IMR-90 (cell line): ENCODE results near the gene ERCC6. TPM values are rescaled to one million over a fixed set of nuclear protein-coding genes. Genes with fewer than 3 reads are reported as not detected.
A peak's percentile ranks its signal among the peaks of the same experiment; 100 is the strongest.

Experiments
- ATAC-seq: fragments of 200-7000 bp; cut with Tn5 transposase; 2 replicates; pipeline ENCODE4 v1.9.1; 2020; ENCODE audit warnings: low read depth, mild to moderate bottlenecking, moderate library complexity
- BruUV-seq: library from RNA; stranded (reverse); fragments of 400-500 nt; replicated peaks from 2 replicates; lab custom pipeline; 2021; lab: Mats Ljungman, UMichigan
- CTCF ChIA-PET: fragments of 300-600 bp; formaldehyde crosslinking; extraction: SDS; loops from one replicate; lab custom pipeline; 2021; ENCODE audit warnings: antibody characterized with exemption; lab: Yijun Ruan, JAX
- POLR2A ChIA-PET: fragments of 300-600 bp; sonication (Branson Sonifier 250); formaldehyde crosslinking; loops from one replicate; lab custom pipeline; 2022; ENCODE audit warnings: antibody characterized with exemption; ENCODE audit not compliant: unreplicated experiment; lab: Charles Lee
- DNase-seq: peaks from one replicate; pipeline ENCODE4 v3.0.0; 2013
- H2AFZ ChIP-seq: replicated peaks from 2 replicates; pipeline ENCODE3; 2013; ENCODE audit warnings: low read length, mild to moderate bottlenecking; ENCODE audit not compliant: poor library complexity
- H2AK5ac ChIP-seq: 2 replicates; pipeline ENCODE4 v1.6.1; 2013; ENCODE audit warnings: low read depth, low read length, inconsistent platforms
- H2AK9ac ChIP-seq: replicated peaks from 2 replicates; pipeline ENCODE3; 2013; ENCODE audit warnings: mild to moderate bottlenecking, low read depth, low read length, moderate library complexity; ENCODE audit not compliant: poor library complexity
- H2BK120ac ChIP-seq: 2 replicates; pipeline ENCODE4 v1.6.1; 2013; ENCODE audit warnings: low read depth, low read length, inconsistent platforms
- H2BK15ac ChIP-seq: 3 replicates; pipeline ENCODE4 v1.6.1; 2013; ENCODE audit warnings: low read depth, low read length, inconsistent platforms
- H2BK20ac ChIP-seq: 2 replicates; pipeline ENCODE4 v1.6.1; 2013; ENCODE audit warnings: low read depth, mild to moderate bottlenecking, inconsistent platforms, low read length, moderate library complexity
- H2BK5ac ChIP-seq: 2 replicates; pipeline ENCODE4 v1.6.1; 2013; ENCODE audit warnings: mild to moderate bottlenecking, low read depth, low read length, inconsistent platforms; ENCODE audit not compliant: poor library complexity, severe bottlenecking
- H3K14ac ChIP-seq: replicated peaks from 2 replicates; pipeline ENCODE4 v1.6.1; 2013; ENCODE audit warnings: low read depth, low read length, inconsistent platforms
- H3K18ac ChIP-seq: 2 replicates; pipeline ENCODE4 v1.6.1; 2013; ENCODE audit warnings: low read depth, low read length, control low read depth
- H3K23ac ChIP-seq: 2 replicates; pipeline ENCODE4 v1.6.1; 2013; ENCODE audit warnings: low read depth, low read length, inconsistent platforms
- H3K27ac ChIP-seq: 2 replicates; pipeline ENCODE4 v1.5.1; 2013; ENCODE audit warnings: mild to moderate bottlenecking, control low read depth, low read length; ENCODE audit not compliant: insufficient read depth
- H3K27me3 ChIP-seq: 2 replicates; pipeline ENCODE4 v1.6.1; 2013; ENCODE audit warnings: low read length; ENCODE audit not compliant: control insufficient read depth, insufficient read depth
- H3K36me3 ChIP-seq: 2 replicates; pipeline ENCODE4 v1.6.1; 2013; ENCODE audit warnings: low read length, mixed read lengths; ENCODE audit not compliant: control insufficient read depth, insufficient read depth
- H3K4ac ChIP-seq: 2 replicates; pipeline ENCODE4 v1.6.1; 2013; ENCODE audit warnings: low read depth, low read length, inconsistent platforms
- H3K4me1 ChIP-seq: 2 replicates; pipeline ENCODE4 v1.6.1; 2013; ENCODE audit warnings: low read length, mixed read lengths; ENCODE audit not compliant: control insufficient read depth, insufficient read depth
- H3K4me2 ChIP-seq: 2 replicates; pipeline ENCODE4 v1.6.1; 2013; ENCODE audit warnings: low read depth, mild to moderate bottlenecking, control low read depth, low read length, moderate library complexity
- H3K4me3 ChIP-seq: 2 replicates; pipeline ENCODE4 v1.5.1; 2013; ENCODE audit warnings: low read depth, mild to moderate bottlenecking, control low read depth, low read length, moderate library complexity; ENCODE audit not compliant: insufficient read depth
- H3K56ac ChIP-seq: 2 replicates; pipeline ENCODE4 v1.6.1; 2013; ENCODE audit warnings: low read length, inconsistent platforms; ENCODE audit not compliant: insufficient read depth; ENCODE audit errors: extremely low read depth
- H3K79me1 ChIP-seq, 2 experiments: 2 replicates each; pipeline ENCODE4 v1.6.1; 2013; ENCODE audit warnings: low read length in 2 of 2, inconsistent platforms in 1 of 2, low read depth in 1 of 2
- H3K9ac ChIP-seq: 2 replicates; pipeline ENCODE4 v1.6.1; 2013; ENCODE audit warnings: low read depth, low read length, control low read depth
- H3K9me1 ChIP-seq: 2 replicates; pipeline ENCODE4 v1.6.1; 2013; ENCODE audit warnings: low read length, inconsistent platforms; ENCODE audit not compliant: insufficient read depth
- H3K9me3 ChIP-seq: 2 replicates; pipeline ENCODE4 v1.6.1; 2013; ENCODE audit warnings: low read length; ENCODE audit not compliant: control insufficient read depth, insufficient read depth
- H4K20me1 ChIP-seq: 2 replicates; pipeline ENCODE4 v1.6.1; 2013; ENCODE audit warnings: low read length, inconsistent platforms; ENCODE audit not compliant: insufficient read depth
- H4K5ac ChIP-seq: 2 replicates; pipeline ENCODE4 v1.6.1; 2013; ENCODE audit warnings: mild to moderate bottlenecking, low read depth, low read length, control low read depth
- H4K8ac ChIP-seq, 2 experiments: 2 replicates each; pipeline ENCODE4 v1.6.1; 2013; ENCODE audit warnings: low read depth in 2 of 2, low read length in 2 of 2, control low read depth in 1 of 2, inconsistent platforms in 1 of 2
- H4K91ac ChIP-seq: 2 replicates; pipeline ENCODE4 v1.6.1; 2013; ENCODE audit warnings: low read depth, low read length, inconsistent platforms; ENCODE audit not compliant: insufficient read depth
- RCOR1 ChIP-seq: IDR thresholded peaks from 2 replicates; pipeline ENCODE4 v1.6.1; 2012; ENCODE audit warnings: mild to moderate bottlenecking, low read length, improper control_type of control experiment; ENCODE audit not compliant: insufficient replicate concordance
- WGBS, 2 experiments: methylation state at CpG; one replicate each; pipeline versions ENCODE4 v1.1.5 to v1.1.7; 2013; ENCODE audit warnings: missing lambda C conversion rate in 2 of 2; ENCODE audit not compliant: insufficient read length in 1 of 2; ENCODE audit errors: extremely low coverage in 2 of 2; 5-methylcytosine and 5-hydroxymethylcytosine counted together
- dilution Hi-C: fragments of 300-500 bp; cut with HindIII; formaldehyde crosslinking; loops from one replicate; pipeline ENCODE4 v1.14.3; 2018; ENCODE audit warnings: low sequenced_read_pairs; ENCODE audit not compliant: unreplicated experiment
- in situ Hi-C: fragments of 300-500 bp; cut with MboI; formaldehyde crosslinking; loops from 3 replicates; pipeline ENCODE4 v1.14.3; 2019; ENCODE audit warnings: low sequenced_read_pairs, inconsistent platforms, mixed read lengths
- intact Hi-C: fragments of 100-400 bp; cut with micrococcal nuclease; formaldehyde crosslinking; loops from 2 replicates; pipeline ENCODE4 v1.10.0; 2022
- polyA plus RNA-seq, 3 experiments: library from polyadenylated mRNA; depleted of rRNA; stranded (reverse); fragments of >200 nt; gene quantifications; 2 replicates each; pipeline ENCODE4 v1.2.3, GENCODE V29; 2012; ENCODE audit warnings: low replicate concordance in 1 of 3
- total RNA-seq: library from RNA; depleted of rRNA; stranded (reverse); fragments of >200 nt; gene quantifications from 2 replicates; pipeline ENCODE4 v1.2.3, GENCODE V29; 2012
- TF ChIP-seq, protein P1 (sequence below): fragments of 150-350 bp; IDR thresholded peaks from 2 replicates; pipeline ENCODE4 v1.6.1; 2017; ENCODE audit warnings: mild to moderate bottlenecking, antibody characterized with exemption, low read length, low read depth

Gene ERCC6
- total and polyA plus RNA-seq, 2 of the 4 experiments (the other 2 are of a cell fraction) = 7.3 to 14.9 TPM

DNA sequence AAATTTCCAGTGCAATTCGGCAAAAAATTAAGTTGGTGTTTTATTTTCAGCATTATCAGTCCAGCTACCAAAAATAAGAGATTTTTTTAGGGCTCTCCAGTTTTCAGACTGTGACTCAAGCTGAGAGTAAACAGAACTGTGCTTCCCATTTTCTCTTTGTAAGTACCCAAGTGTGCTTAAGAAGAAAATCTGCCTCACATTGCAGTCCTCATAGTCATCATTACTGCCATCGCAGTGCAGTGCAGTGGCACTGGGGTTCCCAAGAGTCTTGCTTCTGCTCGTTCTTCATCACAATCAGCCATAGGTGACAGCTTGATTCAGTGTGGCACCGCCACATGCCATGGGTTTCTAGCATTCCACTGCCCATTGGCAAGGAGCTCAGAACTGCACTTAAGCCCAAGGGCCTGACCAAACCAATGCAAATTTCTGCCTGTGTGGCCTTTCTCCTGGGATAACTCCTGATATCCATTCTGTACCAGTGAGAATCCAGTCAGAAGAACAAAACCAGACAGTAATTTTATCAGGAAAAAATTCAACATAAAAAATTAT is 25.6 kb upstream of the ERCC6 start:
- no peaks in the 10 kb centered on the region; the same call in 1 of the 2 replicates for H3K4me1 ChIP-seq
- no peak overlapping the region for H2AK5ac ChIP-seq
- no peaks in the 10 kb centered on the region for H3K27me3 ChIP-seq
- no peaks in the 10 kb centered on the region for H3K9me1 ChIP-seq
- H2BK20ac ChIP-seq = no peak overlapping the region
- no peak overlapping the region for H3K27ac ChIP-seq
- 74% methylated on average over 3 of the region's 4 CpGs; no CpG with 5 or more reads in 1 of the 2 experiments for WGBS, 2 experiments
- H4K5ac ChIP-seq = no peak overlapping the region
- ATAC-seq (peak; percentile 77), DNase-seq (peak; percentile 53)
- BruUV-seq = no TSS peak
- H3K18ac ChIP-seq = no peak overlapping the region
- no peaks in the 10 kb centered on the region for H3K79me1 ChIP-seq
- no peak overlapping the region for H3K9ac ChIP-seq
- POLR2A ChIA-PET = no interaction called here
- in situ Hi-C loops = no loop called here
- H3K36me3 ChIP-seq = no peaks in the 10 kb centered on the region
- intact Hi-C loops = no loop called here
- CTCF ChIA-PET = interaction anchor here (1.4 kb wide), 1 partner anchor 46 kb away, joined by 3 read pairs; no protein-coding TSS in a partner anchor
- H3K56ac ChIP-seq = no peak overlapping the region
- H3K4ac ChIP-seq = no peak overlapping the region
- no peak overlapping the region for H2BK15ac ChIP-seq
- H2AK9ac ChIP-seq = no peak overlapping the region
- H2BK5ac ChIP-seq = no peak overlapping the region
- H4K20me1 ChIP-seq = no peaks in the 10 kb centered on the region
- peaks cover 2% of the 10 kb centered on the region for H3K9me3 ChIP-seq
- no peak overlapping the region for H4K91ac ChIP-seq
- TF ChIP-seq, protein P1, sequence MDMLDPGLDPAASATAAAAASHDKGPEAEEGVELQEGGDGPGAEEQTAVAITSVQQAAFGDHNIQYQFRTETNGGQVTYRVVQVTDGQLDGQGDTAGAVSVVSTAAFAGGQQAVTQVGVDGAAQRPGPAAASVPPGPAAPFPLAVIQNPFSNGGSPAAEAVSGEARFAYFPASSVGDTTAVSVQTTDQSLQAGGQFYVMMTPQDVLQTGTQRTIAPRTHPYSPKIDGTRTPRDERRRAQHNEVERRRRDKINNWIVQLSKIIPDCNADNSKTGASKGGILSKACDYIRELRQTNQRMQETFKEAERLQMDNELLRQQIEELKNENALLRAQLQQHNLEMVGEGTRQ = no peak
- TF ChIP-seq RCOR1 = no peak
- H3K4me2 ChIP-seq = no peak overlapping the region
- no peak overlapping the region for H3K23ac ChIP-seq
- H2AFZ ChIP-seq = peak overlapping the region; percentile 47
- dilution Hi-C loops = no loop called here
- H3K14ac ChIP-seq = no peak overlapping the region
- no peak overlapping the region for H4K8ac ChIP-seq
- no peak overlapping the region for H2BK120ac ChIP-seq
- no peak overlapping the region for H3K4me3 ChIP-seq
